ENCODE data around the gene PRKCB.

DNA sequence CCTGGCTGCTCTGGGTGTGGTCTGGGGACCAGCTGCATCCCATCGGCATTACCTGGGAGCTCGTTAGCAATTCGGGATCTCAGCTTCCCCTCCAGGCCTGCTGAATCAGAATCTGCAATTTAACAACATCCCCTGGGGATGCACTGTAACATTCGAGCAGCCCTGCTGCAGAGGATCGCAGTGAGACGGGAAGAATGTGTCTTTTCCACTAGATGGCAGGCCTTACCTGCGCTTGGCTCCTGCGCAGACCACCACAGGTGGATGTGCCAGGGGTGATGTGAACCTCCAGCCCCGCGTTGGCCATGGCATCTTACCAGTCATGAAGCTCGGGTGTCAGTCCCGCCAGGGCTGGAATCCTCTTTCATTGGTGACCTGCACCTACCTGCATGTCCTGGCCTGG is 209.9 kb downstream of the PRKCB start:
- TF ChIP-seq, protein P1, sequence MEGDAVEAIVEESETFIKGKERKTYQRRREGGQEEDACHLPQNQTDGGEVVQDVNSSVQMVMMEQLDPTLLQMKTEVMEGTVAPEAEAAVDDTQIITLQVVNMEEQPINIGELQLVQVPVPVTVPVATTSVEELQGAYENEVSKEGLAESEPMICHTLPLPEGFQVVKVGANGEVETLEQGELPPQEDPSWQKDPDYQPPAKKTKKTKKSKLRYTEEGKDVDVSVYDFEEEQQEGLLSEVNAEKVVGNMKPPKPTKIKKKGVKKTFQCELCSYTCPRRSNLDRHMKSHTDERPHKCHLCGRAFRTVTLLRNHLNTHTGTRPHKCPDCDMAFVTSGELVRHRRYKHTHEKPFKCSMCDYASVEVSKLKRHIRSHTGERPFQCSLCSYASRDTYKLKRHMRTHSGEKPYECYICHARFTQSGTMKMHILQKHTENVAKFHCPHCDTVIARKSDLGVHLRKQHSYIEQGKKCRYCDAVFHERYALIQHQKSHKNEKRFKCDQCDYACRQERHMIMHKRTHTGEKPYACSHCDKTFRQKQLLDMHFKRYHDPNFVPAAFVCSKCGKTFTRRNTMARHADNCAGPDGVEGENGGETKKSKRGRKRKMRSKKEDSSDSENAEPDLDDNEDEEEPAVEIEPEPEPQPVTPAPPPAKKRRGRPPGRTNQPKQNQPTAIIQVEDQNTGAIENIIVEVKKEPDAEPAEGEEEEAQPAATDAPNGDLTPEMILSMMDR (IDR thresholded peaks at IDR 0.05; ENCODE audit: poor library complexity) = peak; percentile 56
- no peak for TF ChIP-seq EZH2 (IDR thresholded peaks at IDR 0.05; ENCODE audit: borderline replicate concordance)
